Epithelial cell of proximal tubule (primary cell): Measurements from ENCODE around the gene HDAC4. TPM values are rescaled to one million over a fixed set of nuclear protein-coding genes. Genes with fewer than 3 reads are reported as not detected.

Source experiments
- DNase-seq: peaks from one replicate; pipeline ENCODE4 v3.0.0-alpha.2; 2011; ENCODE audit warnings: low read depth
- H3K4me3 ChIP-seq: 2 replicates; pipeline ENCODE4 v1.5.1; 2011; ENCODE audit warnings: low read depth, mild to moderate bottlenecking, low read length
- CTCF ChIP-seq: conservative IDR thresholded peaks from 2 replicates; pipeline ENCODE4 v1.5.1; 2012; ENCODE audit warnings: low read depth, mild to moderate bottlenecking, low read length
- total RNA-seq: library from RNA; depleted of rRNA; stranded (reverse); fragments of >200 nt; gene quantifications from 2 replicates; pipeline ENCODE4 v1.2.3, GENCODE V29; 2015

HDAC4 gene
- total RNA-seq, 1 donor from 2014 or later: 23.2 TPM

GRCh38 chr2:239216614-239217273 is 184.1 kb downstream of the HDAC4 start:
- DNase-seq: no peak
- no peak overlapping the region for H3K4me3 ChIP-seq
- no peak for TF ChIP-seq CTCF

GRCh38 chr2:239215988-239216613 is 184.7 kb downstream of the HDAC4 start:
- no peak overlapping the region for H3K4me3 ChIP-seq
- DNase-seq: no peak
- TF ChIP-seq CTCF: no peak

GRCh38 chr2:239215136-239215925 is 185.5 kb downstream of the HDAC4 start:
- DNase-seq: no peak
- H3K4me3 ChIP-seq: no peak overlapping the region
- TF ChIP-seq CTCF: no peak

GRCh38 chr2:239214725-239215124 is 186.1 kb downstream of the HDAC4 start:
- no peak overlapping the region for H3K4me3 ChIP-seq
- DNase-seq: no peak
- TF ChIP-seq CTCF: no peak

GRCh38 chr2:239213643-239214101 is 187.1 kb downstream of the HDAC4 start:
- H3K4me3 ChIP-seq: no peak overlapping the region
- DNase-seq: no peak
- no peak for TF ChIP-seq CTCF

- DNase-seq: no peak
- no peak for TF ChIP-seq CTCF
- H3K4me3 ChIP-seq: no peak overlapping the region
Measured at GRCh38 chr2:239212929-239213642, 187.7 kb downstream of the HDAC4 start.
